ENCODE results near the gene HHATL.

DNA sequence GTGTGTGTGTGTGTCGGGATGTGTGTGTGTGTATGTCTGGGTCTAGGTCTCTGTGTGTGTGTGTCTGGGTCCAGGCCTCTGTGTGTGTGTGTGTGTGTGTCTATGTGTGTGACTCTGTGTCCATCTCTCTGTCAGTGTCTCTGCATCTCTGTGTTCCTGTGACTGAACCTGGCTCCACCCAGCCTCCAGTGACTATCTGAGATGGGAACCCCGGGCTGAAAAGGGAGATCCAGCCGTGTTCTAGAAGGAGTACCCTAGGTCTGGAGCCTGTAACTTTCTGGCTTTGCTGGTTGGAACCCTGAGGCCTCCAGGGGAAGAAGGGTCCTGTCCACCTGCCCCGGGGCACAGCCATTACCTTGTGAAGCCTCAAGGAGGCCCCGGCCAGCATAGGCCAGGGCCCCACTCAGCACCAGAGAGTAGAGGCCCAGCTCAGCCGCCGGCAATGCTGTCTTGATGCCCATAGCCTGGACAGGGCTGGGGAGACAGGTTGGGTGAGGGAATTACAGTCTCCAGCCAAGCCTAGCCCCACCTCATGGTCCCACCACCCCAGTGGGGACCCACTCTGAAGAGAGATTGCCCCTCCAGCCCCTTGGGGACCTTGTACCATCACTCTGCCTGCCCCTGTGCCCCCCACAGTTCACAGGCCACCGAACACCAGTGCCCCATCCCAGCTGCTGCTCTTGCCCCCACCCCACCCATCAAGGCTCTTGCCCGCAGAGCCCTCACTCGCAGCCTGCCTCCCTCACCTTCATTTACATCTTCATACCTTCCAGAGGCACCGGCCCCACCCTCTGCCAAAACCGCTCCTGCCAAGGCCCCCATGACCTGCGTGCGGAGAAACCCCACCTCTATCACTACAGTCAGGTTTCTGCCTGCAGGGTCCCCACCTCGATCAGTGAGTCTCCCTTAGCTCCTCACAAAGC is 2.0 kb downstream of the HHATL start:
- TF ChIP-seq, protein P1, sequence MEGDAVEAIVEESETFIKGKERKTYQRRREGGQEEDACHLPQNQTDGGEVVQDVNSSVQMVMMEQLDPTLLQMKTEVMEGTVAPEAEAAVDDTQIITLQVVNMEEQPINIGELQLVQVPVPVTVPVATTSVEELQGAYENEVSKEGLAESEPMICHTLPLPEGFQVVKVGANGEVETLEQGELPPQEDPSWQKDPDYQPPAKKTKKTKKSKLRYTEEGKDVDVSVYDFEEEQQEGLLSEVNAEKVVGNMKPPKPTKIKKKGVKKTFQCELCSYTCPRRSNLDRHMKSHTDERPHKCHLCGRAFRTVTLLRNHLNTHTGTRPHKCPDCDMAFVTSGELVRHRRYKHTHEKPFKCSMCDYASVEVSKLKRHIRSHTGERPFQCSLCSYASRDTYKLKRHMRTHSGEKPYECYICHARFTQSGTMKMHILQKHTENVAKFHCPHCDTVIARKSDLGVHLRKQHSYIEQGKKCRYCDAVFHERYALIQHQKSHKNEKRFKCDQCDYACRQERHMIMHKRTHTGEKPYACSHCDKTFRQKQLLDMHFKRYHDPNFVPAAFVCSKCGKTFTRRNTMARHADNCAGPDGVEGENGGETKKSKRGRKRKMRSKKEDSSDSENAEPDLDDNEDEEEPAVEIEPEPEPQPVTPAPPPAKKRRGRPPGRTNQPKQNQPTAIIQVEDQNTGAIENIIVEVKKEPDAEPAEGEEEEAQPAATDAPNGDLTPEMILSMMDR (conservative IDR thresholded peaks at IDR 0.05 in 1 of 2, IDR thresholded peaks at IDR 0.05 in 1 of 2; ENCODE audit: low read depth in 1 of 2, low read length in 2 of 2): no peak
- no peak for TF ChIP-seq EZH2 (IDR thresholded peaks at IDR 0.05; ENCODE audit: low read length, missing control alignments)

Data from fibroblast of lung (primary cell).